Activated CD8-positive, alpha-beta memory T cell treated with anti-CD3 and anti-CD28 coated beads, Interleukin-2, amount 50 U/mL, for 24 hours (primary cell): Measurements from ENCODE around the gene SKA2.
"Not testable (repeated sequence)": the region's sequence is repeated elsewhere in the genome, so short reads cannot be mapped to it uniquely, and the experiment has no call there.

Experiments
- DNase-seq: peaks from one replicate; pipeline ENCODE4 v3.0.0-alpha.2; 2020; ENCODE audit errors: extremely low read depth

The SKA2 gene

DNA sequence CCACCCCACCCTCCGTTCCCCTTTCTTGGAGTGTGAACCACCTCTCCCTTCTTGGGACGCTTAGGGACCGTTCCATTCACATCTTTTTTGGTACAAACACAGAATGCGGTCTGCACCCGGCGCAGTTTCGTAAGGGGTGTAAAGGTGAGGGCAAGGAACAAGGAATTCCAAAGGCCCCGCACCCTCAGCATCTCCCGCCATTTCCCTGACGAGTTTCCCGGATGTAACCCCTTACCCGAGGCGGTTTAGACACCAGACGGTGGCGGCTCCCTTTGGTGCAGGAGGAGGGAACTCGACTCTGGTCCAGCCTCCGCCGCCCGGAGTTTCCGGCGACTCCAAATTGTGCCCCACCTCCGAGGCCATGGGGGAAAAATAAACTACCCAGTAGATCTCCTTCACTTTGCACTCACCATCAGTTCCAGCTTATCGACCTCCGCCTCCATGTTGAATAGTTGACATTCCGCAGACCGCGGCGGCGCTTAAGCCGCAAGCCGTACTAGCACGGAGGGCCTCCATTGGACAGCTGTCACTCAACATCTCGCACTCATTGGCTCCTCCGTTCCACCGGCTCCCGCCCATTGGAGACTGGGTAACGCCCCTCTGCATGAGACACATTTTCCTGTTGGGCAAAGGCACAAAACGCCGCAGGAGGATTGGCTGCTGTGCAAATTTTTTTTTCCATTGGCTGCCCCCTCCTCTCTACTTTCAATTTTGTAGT, at the start of gene SKA2:
SKA2 (minus strand) TSS at position 466 of the 718 bp plus-strand sequence; CDS start at position 443, 23 bp downstream.
- peak; percentile 95 for DNase-seq

DNA sequence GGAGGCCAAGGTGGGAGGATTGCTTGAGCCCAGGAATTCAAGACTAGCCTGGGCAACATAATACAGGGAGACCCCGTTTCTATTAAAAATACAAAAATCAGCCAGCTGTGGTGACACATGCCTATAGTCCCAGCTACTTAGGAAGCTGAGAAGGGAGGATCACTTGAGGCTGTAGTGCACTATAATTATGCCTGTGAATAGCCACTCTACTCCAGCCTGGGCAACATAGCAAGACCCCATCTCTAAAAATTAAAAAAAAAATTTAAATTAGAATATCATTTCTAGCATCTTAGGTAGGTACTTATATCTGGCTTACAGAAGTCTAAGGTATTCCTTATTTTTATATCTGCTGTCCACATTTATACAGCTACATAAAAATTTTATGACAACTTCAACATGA, 47.3 kb upstream of the SKA2 start:
- no peak for DNase-seq

DNA sequence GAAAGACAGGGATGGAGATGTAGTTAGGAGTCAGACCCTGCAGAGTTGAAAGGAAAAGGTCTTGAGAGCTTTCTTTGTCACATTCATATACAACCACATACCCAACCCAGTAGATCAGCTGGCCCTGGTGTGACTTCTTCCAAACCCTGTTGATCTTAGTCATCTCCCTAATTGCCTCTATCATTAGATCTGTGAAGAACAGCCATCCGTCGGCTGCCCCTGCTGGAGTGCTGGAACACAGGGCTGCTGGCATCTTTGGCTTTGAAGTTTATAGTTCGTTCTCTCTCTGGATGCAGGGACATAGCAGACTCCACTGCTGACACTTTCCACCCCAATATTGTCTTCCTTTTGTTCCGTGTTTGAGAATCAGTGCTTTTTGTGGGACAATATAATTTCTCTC, 44.4 kb upstream of the SKA2 start:
- DNase-seq = no peak

GRCh38 chr17:59193336-59193862, 38.4 kb upstream of the SKA2 start:
- DNase-seq = no peak

- no peak for DNase-seq
These were observed 35.8 kb upstream of the SKA2 start for GRCh38 chr17:59190806-59191205.

GRCh38 chr17:59186850-59187249, 31.9 kb upstream of the SKA2 start:
- DNase-seq = no peak

GRCh38 chr17:59185997-59186396, 31.0 kb upstream of the SKA2 start:
- DNase-seq = no peak

DNA sequence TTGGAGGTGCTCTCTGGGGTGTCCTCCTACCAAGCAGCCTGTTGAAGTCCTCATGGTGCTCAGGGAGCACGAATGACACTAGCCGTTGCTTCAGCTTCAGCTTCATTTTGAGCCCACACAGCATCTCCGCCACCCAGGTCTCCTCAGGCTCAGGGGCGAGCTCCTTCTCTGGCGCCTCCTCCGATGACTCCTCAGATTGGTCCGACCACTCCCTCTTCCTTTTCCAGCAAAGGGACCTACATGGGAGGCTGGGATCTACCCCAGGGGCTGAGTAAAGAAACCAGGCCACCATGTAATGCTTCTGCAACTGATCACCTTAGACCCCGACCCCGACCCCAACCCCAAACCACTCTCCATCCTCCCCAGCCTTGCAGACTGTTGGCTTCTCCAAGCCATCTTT, 26.5 kb upstream of the SKA2 start:
- DNase-seq = no peak

- no peak for DNase-seq
These were observed 25.6 kb upstream of the SKA2 start for GRCh38 chr17:59180626-59181025.

DNA sequence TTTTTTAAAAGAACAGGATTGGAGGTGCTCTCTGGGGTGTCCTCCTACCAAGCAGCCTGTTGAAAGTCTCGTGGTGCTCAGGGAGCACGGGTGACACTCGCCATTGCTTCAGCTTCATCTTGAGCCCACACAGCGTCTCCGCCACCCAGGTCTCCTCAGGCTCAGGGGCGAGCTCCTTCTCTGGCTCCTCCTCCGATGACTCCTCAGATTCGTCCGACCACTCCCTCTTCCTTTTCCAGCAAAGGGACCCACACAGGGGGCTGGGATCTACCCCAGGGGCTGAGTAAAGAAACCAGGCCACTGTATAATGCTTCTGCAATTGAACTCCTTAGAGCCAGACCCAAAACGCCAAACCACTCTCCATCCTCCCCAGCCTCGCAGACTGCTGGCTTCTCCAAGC, 24.6 kb upstream of the SKA2 start:
- not testable (repeated sequence) for DNase-seq

GRCh38 chr17:59178266-59178985, 23.4 kb upstream of the SKA2 start:
- DNase-seq = no peak

GRCh38 chr17:59175076-59175475, 20.1 kb upstream of the SKA2 start:
- no peak for DNase-seq

DNA sequence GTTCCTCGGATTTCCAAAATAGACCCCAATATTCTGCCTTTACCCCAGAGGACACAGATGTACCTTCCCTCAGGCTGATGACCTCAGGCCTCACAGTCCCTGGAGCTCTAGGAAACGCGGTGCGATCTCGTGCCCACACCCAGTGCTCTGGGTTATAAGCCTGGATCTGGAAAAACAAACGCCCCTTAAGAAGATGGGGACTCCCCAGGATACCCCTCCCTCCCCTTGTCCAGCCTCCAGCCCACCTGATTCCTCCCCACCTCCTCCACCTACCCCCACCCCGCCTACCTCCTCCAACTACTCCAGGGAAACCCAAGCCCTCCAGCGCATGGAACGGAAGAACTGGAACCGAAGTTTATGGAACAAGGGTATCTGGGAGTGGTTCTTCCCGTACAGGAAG, 19.7 kb upstream of the SKA2 start:
- DNase-seq = no peak

DNA sequence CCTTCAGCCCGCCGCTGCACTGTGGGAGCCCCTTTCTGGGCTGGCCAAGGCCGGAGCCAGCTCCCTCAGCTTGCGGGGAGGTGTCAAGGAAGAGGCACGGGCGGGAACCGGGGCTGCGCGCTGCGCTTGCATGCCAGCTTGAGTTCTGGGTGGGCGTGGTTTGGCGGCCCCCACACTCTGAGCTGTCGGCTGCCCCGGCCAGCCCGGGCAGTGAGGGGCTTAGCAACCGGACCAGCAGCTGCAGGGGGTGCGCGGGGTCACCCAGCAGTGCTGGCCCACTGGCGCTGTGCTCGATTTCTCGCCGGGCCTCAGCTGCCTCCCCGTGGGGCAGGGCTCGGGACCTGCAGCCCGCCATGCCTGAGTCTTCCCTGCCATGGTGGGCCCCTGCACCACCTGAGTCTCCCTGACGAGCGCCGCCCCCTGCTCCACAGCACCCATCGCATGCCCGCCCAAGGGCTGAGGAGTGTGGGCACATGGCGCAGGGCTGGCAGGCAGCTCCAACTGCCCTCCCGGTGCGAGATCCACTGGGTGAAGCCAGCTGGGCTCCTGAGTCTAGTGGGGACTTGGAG, 17.5 kb upstream of the SKA2 start:
- DNase-seq = no peak

GRCh38 chr17:59167571-59168001, 12.6 kb upstream of the SKA2 start:
- DNase-seq = no peak

DNA sequence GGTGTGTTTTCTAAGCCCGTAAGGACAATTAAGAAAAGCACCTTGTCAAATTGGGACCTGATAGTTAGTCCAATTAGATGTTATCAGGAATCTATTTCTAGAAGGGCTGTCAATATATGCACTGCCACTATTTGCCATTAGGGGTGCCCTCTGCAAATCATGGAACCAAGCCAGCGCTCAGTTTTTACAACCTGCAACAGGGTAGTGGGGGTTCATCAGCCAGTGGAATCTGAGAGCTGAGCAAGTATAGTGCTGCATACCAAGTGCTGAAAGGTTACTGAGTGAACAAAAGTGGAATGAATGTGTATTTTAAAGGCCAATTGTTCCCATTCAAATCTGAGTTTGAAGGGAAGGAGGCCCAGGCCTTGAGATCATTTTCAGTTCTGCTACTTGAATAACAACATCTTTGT, 11.0 kb upstream of the SKA2 start:
- no peak for DNase-seq

DNA sequence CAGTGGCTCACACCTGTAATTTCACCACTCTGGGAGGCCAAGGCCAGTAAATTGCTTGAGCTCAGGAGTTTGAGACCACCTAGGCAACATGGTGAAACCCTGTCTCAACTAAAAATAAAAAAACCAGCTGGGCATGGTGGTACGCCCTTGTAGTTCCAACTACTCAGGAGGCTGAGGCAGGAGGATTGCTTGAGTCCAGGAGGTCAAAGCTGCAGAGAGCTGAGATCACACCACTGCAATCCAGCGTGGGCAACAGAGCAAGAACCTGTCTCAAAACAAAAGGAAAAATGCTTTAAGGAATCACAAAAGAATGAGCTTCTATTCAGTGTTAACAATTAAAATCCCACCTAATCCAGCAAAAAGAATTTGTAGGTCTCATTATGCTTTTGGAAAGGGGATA, 6.5 kb upstream of the SKA2 start:
- no peak for DNase-seq

DNA sequence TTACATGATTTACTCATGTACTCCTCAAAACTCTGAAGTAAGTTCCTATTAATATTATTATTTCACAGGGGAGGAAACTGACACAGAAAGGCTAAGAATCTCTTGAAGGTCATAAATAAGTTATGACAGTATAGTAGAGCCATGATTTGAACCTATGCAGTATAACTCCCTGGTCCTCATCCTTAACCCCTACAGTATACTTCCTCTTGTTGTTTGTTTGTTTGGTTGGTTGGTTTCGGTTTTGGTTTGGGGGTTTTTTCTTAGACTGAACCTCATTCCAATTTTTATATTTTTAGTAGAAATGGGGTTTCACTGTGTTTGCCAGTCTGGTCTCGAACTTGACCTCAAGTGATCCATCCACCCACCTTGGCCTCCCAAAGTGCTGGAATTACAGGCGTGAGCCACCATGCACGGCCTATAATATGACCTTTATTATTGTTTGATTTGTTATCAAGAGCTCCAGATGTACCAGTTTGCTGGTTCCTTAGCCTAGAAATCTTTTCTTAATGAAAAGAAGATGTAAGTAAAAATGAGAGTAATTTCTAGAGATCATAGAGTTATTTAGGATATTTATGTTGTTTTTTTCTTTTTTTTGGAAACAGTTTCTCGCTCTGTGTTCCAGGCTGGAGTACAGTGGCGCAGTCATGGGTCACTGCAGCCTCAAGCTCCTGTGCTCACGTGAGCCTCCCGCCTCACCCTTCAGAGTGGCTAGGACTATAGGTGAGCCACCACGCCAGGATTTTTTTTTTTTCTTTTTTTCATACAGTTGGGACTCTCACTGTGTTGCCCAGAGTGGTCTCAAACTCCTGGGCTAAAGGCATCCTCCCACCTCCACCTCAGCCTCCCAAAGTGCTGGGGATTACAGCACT, 5.4 kb upstream of the SKA2 start:
- no peak for DNase-seq

GRCh38 chr17:59155439-59156177, 622 bp upstream of the SKA2 start, which contains the start of gene PRR11:
PRR11 (plus strand) TSS chr17:59155746; CDS start chr17:59169753, 14,007 bp downstream.
- DNase-seq = peak; percentile 88

- DNase-seq = no peak
These were observed 680 bp downstream of the SKA2 start for GRCh38 chr17:59154292-59154720.

GRCh38 chr17:59152925-59153324, 2.1 kb downstream of the SKA2 start:
- no peak for DNase-seq
